Lower lobe of right lung (tissue), 2 donors: ENCODE data around the gene SLC1A1. TPM values are rescaled to one million over a fixed set of nuclear protein-coding genes. Genes with fewer than 3 reads are reported as not detected.
"Not testable (repeated sequence)": the region's sequence is repeated elsewhere in the genome, so short reads cannot be mapped to it uniquely, and the experiment has no call there.

Experiments used
- ATAC-seq, 2 donors: fragments of 200-7000 bp; cut with Tn5 transposase; one replicate each; pipeline ENCODE4 v1.9.1; 2020 to 2022; ENCODE audit warnings: mild to moderate bottlenecking in 2 of 2, moderate library complexity in 2 of 2
- DNase-seq: peaks from one replicate; pipeline ENCODE4 v3.0.0-alpha.2; 2020
- H3K27ac ChIP-seq: fragments of 200-600 bp; one replicate; pipeline ENCODE4 v1.8.0; 2022
- H3K27me3 ChIP-seq: fragments of 200-600 bp; one replicate; pipeline ENCODE4 v1.8.0; 2022; ENCODE audit warnings: low read depth
- H3K36me3 ChIP-seq: fragments of 200-600 bp; one replicate; pipeline ENCODE4 v1.8.0; 2022; ENCODE audit warnings: mild to moderate bottlenecking
- H3K4me1 ChIP-seq: fragments of 200-600 bp; one replicate; pipeline ENCODE4 v1.8.0; 2022
- H3K4me3 ChIP-seq: fragments of 200-600 bp; one replicate; pipeline ENCODE4 v1.8.0; 2022; ENCODE audit warnings: mild to moderate bottlenecking
- H3K9me3 ChIP-seq: fragments of 200-600 bp; one replicate; pipeline ENCODE4 v1.8.0; 2022
- intact Hi-C: fragments of 100-400 bp; cut with DNase I; formaldehyde crosslinking; loops from one replicate; pipeline ENCODE4 v1.11.0; 2022
- total RNA-seq: library from RNA; stranded (reverse); fragmentation: NEBNext Ultra II Directional; extraction: Animal tissue kit (Norgen Biotek cat#: 25700); gene quantifications from one replicate; pipeline ENCODE4 v1.2.1, GENCODE V29; 2021
- TF ChIP-seq, protein P1 (sequence below): fragments of 200-600 bp; IDR thresholded peaks from one replicate; pipeline ENCODE4 v1.8.0; 2022; ENCODE audit warnings: antibody characterized with exemption, mild to moderate bottlenecking
- donor health status: DM: no; HTN: yes; CAD: no; lungs with severe emphysema.

SLC1A1 gene
- total RNA-seq, 1 donor from 2014 or later, result 31.4 TPM

DNA sequence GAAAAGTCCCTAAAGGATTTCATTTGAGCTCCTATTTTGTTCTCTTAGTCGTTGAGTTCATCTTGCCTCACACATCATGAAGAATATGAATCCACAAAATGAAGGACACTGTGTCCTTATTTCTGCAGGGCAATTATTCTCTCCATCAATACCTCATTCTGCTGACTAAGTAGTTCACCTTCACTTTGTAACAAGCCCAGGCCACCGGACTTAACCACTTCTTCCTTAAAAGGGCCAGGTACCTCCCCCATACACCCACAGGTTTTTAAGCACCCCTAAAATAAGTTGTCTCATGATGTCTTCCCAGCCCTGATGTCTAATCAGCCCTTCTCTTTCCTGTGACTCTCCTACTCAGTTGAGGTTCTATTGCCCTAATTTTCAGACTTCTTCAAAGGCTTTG, 104.7 kb downstream of the SLC1A1 start:
- intact Hi-C loops, result no loop called here
- H3K27me3 ChIP-seq, result no peaks in the 10 kb centered on the region
- no peak overlapping the region for H3K4me3 ChIP-seq
- H3K27ac ChIP-seq, result no peak overlapping the region
- H3K9me3 ChIP-seq, result no peaks in the 10 kb centered on the region
- no peak for DNase-seq
- peaks cover 14% of the 10 kb centered on the region for H3K4me1 ChIP-seq
- ATAC-seq, result no peak
- H3K36me3 ChIP-seq, result no peaks in the 10 kb centered on the region
- TF ChIP-seq, protein P1, sequence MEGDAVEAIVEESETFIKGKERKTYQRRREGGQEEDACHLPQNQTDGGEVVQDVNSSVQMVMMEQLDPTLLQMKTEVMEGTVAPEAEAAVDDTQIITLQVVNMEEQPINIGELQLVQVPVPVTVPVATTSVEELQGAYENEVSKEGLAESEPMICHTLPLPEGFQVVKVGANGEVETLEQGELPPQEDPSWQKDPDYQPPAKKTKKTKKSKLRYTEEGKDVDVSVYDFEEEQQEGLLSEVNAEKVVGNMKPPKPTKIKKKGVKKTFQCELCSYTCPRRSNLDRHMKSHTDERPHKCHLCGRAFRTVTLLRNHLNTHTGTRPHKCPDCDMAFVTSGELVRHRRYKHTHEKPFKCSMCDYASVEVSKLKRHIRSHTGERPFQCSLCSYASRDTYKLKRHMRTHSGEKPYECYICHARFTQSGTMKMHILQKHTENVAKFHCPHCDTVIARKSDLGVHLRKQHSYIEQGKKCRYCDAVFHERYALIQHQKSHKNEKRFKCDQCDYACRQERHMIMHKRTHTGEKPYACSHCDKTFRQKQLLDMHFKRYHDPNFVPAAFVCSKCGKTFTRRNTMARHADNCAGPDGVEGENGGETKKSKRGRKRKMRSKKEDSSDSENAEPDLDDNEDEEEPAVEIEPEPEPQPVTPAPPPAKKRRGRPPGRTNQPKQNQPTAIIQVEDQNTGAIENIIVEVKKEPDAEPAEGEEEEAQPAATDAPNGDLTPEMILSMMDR, result no peak

DNA sequence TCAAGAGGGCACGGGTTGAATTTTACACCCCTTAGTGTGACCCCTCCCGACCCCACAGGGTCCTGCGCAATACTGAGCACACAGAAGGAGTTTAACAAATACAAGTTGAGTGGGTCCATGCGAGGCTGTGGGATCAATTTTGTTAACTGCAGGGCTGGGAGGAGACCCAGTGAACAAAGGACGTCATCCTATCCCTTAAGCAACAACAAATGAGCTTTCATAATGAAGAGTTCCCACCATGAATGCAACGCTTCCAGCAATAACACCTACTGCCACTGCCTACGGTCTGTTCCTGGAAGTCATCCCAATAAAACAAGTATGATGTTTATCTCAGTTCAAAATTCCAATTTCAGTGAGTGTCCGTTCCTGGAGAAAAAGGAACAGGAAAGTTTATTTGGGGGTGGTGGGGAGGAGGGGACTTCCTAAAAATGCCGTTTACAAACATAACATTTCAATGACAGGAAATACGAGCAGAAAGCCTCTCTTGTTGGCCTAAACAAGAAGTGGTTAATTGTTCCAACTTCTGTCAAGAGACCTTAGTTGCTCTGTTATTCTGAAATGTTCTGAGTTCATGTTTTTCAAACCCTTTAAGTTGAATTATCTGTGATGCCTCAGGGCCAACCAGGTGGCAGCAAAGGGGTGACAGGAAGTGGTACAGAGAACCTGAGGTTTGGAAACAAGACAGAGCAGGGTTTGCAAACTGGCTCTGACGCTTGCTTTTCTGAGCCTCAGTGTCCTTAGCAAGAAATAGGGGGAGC, 106.1 kb downstream of the SLC1A1 start:
- TF ChIP-seq, protein P1, result no peak
- DNase-seq (no peak), ATAC-seq (peak in 1 of 2 donors; percentile 22)
- intact Hi-C loops, result no loop called here
- Histone ChIP-seq H3K4me1 (peaks cover 5% of the 10 kb centered on the region), H3K4me3 (no peak overlapping the region), H3K27me3 (no peaks in the 10 kb centered on the region), H3K9me3 (no peaks in the 10 kb centered on the region), H3K36me3 (no peaks in the 10 kb centered on the region), H3K27ac (peak overlapping the region; percentile 28)

DNA sequence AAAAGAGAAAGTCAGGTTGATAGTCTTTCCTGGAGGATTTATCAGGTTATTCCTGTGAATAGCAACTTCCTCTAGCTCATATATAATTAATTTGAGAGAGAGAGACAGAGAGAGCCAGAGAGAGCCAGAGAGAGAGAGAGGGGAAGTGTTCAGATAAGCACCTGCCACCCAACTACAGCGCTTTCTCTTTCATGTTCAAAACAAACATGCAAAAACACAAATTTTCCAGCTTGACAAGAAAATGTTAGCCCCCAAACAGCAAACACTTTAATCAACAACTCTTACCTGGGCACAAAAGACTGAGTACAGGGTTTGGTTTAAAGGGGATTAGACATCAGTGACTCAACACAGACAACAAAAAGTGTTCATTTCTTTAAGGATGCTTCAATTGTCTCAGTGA, 110.1 kb downstream of the SLC1A1 start:
- Histone ChIP-seq H3K36me3 (peaks cover 14% of the 10 kb centered on the region), H3K27me3 (no peaks in the 10 kb centered on the region), H3K9me3 (no peaks in the 10 kb centered on the region), H3K4me1 (no peaks in the 10 kb centered on the region), H3K4me3 (no peak overlapping the region), H3K27ac (no peak overlapping the region)
- intact Hi-C loops, result no loop called here
- TF ChIP-seq, protein P1, result no peak
- DNase-seq (no peak), ATAC-seq (no peak)

- Histone ChIP-seq H3K27ac (no peak overlapping the region), H3K36me3 (peaks cover 14% of the 10 kb centered on the region), H3K4me3 (no peak overlapping the region), H3K9me3 (no peaks in the 10 kb centered on the region), H3K4me1 (no peaks in the 10 kb centered on the region), H3K27me3 (no peaks in the 10 kb centered on the region)
- intact Hi-C loops, result no loop called here
- DNase-seq, result no peak
- no peak for ATAC-seq
- TF ChIP-seq, protein P1, result no peak
Measured at GRCh38 chr9:4603830-4604229, 113.6 kb downstream of the SLC1A1 start.

DNA sequence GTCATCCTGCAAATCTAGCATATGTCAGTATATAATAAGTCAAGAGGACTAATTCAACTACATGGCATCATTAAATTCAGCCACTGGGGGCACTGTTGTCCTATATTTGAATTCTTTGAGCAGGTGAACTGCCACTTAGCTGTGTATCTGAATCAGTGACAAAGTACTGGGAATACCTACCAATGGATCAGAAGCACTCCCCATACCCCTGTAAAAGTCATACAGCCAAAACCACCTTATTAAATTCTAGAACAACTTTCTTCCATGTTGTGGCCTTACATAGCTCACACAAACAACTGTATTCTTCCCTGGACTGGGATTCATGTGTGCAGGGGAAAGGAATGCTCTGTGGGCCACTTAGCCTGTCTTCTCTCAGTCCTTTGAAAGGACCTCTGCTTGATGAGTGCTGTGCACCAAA, 114.4 kb downstream of the SLC1A1 start:
- H3K4me3 ChIP-seq, result no peak overlapping the region
- no peak overlapping the region for H3K27ac ChIP-seq
- intact Hi-C loops, result no loop called here
- ATAC-seq (peak; percentile 82 to 88), DNase-seq (no peak)
- H3K27me3 ChIP-seq, result no peaks in the 10 kb centered on the region
- no peaks in the 10 kb centered on the region for H3K9me3 ChIP-seq
- TF ChIP-seq, protein P1, result peak; percentile 72
- H3K4me1 ChIP-seq, result no peaks in the 10 kb centered on the region
- H3K36me3 ChIP-seq, result peaks cover 14% of the 10 kb centered on the region

- peaks cover 14% of the 10 kb centered on the region for H3K36me3 ChIP-seq
- ATAC-seq, H3K4me1 ChIP-seq, H3K27me3 ChIP-seq, DNase-seq, H3K9me3 ChIP-seq, H3K27ac ChIP-seq, H3K4me3 ChIP-seq, intact Hi-C loops: not testable (repeated sequence)
Measured at GRCh38 chr9:4606033-4606432, 115.8 kb downstream of the SLC1A1 start.
